ENCODE measurements around the gene ZBTB7B. TPM values are rescaled to one million over a fixed set of nuclear protein-coding genes. Genes with fewer than 3 reads are reported as not detected.

ZBTB7B gene
- polyA plus RNA-seq, 2 donors: 71.7 to 95.8 TPM

DNA sequence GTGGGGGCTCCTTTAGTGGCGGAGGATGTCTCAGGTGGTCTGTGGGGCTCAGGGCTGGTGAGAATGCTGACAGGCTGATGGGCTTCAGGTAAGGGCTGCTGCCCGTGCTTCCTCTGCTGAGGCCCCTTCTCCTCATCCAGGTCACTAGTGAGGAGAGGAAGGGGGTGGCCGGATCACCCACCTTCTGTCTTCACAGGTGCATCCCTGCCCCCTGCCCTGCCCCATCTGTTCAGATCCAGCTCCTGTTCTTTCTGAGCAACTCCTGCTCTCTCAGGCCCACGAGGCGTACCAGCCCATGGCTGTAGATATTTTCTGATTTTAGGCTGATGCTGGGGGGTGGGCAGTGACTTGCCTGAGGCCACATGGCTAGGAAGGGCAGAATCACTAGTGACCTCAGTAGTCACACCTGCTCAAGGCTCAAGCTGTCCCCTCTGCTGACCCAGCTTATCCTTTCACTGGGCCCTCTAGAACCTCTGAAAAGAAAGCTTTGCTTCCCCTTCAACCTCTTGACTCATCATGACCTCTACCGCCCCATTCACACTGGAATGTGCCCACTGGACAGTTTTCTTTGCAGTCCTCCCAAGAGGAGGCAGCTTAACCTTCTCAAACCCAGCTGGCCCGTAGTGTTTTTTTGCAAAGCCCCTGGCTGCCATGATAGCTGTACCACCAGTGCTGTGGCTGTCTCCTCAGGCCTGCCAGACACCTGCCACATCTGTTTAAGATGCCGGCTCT lies 16.2 kb downstream of the ZBTB7B start:
- Histone ChIP-seq H3K4me1 (ENCODE audit: control insufficient read depth in 2 of 2, insufficient read depth in 2 of 2, low read length in 1 of 2) (peaks cover 14 to 41% of the 10 kb centered on the region in 2 donors), H3K9me3 (ENCODE audit: control insufficient read depth in 2 of 2, insufficient read depth in 1 of 2, low read depth in 1 of 2, low read length in 1 of 2) (no peaks in the 10 kb centered on the region), H3K36me3 (ENCODE audit: control insufficient read depth in 2 of 2, insufficient read depth in 2 of 2, low read length in 1 of 2) (peaks cover 8 to 29% of the 10 kb centered on the region in 2 donors), H3K4me3 (ENCODE audit: low read depth in 1 of 2, low read length in 2 of 2) (no peak overlapping the region), H3K27me3 (ENCODE audit: control insufficient read depth in 1 of 2, insufficient read depth in 2 of 2, low read length in 2 of 2) (no peaks in the 10 kb centered on the region), H3K27ac (ENCODE audit: low read depth in 2 of 2, low read length in 1 of 2) (peak overlapping the region; percentile 74 to 95)
- 79 to 85% methylated on average over 7 to 8 of the region's 8 CpGs for WGBS, 2 donors

DNA sequence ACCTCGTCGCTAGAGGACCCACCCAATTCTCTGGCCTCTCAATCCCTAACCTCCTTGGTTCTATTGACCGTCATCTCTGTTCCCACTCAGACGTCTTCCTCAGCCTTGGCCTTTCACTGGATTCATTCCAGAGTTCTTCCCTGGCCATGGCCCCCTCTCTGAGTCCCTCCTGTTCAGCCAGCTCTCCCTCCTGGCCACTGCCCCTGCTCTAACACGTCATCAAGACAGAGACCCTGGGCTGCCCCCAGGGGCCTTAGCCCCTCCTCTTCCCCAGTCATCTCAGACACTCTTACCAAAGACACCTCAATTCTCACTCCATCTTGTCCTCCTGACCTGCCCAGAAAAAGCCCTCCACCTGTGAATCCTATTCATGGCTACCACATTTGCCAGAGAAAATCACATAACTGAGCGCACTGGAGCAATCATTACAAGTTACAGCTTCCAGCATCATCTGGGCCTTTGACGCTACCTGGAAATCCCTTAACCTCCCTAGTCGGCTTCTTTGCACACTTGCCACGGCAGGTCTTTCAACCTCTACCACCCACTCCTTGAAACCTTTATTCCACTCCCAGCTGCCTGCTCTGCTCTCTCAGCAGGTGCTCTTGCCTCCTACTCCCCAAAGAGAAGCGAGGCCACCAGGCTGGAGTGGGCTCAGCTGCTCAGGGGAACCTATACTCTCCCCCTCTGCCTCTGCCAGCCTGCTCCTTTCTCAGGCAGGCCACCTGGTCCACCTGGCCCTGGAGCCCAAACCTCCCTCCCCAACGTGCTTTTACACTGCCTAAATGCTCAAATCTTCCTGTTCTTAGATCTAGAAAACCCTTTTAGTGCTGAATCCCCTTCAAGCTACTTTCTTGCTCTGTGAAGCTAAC lies 17.0 kb downstream of the ZBTB7B start:
- 61 to 68% methylated on average over 11 of the region's 11 CpGs for WGBS, 2 donors
- Histone ChIP-seq H3K27me3 (ENCODE audit: control insufficient read depth in 1 of 2, insufficient read depth in 2 of 2, low read length in 2 of 2) (no peaks in the 10 kb centered on the region), H3K27ac (ENCODE audit: low read depth in 2 of 2, low read length in 1 of 2) (peak overlapping the region in 1 of 2 donors; percentile 74), H3K9me3 (ENCODE audit: control insufficient read depth in 2 of 2, insufficient read depth in 1 of 2, low read depth in 1 of 2, low read length in 1 of 2) (no peaks in the 10 kb centered on the region), H3K4me3 (ENCODE audit: low read depth in 1 of 2, low read length in 2 of 2) (no peak overlapping the region), H3K36me3 (ENCODE audit: control insufficient read depth in 2 of 2, insufficient read depth in 2 of 2, low read length in 1 of 2) (peaks cover 3 to 21% of the 10 kb centered on the region in 2 donors), H3K4me1 (ENCODE audit: control insufficient read depth in 2 of 2, insufficient read depth in 2 of 2, low read length in 1 of 2) (peaks cover 14 to 36% of the 10 kb centered on the region in 2 donors)

DNA sequence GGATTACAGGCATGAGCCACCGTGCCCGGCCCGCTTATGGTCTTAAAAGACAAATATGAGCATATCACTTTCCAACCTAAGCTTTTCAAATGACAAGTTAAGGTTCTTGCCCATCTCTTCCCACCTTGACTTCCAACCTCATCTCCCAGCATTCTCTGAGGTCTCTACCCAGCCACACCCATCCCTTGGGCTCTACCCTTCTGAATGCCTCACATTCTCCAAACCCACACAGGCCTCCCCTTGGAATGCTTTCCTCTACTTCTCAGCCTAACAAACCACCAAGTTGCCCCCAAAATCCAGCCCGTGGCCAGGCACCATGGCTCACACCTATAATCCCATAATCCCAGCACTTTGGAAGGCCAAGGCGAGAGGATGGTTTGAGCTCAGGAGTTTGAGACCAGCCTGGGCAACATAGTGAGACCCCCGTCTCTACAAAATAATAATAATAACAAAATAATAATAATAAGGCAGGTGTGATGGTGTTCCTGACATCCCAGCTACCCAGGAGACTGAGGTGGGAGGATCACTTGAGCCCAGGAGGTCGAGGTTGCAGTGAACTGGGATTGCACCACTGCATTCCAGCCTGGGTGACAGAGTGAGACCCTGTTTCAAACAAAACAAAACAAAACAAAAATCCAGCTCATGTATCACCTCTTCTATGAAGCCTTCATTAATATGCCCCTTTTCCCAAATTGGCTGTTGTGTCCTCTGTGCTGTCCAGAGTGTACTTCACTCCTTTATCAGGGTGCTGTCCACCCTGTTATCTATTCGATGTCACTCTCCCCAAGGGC lies 19.7 kb downstream of the ZBTB7B start:
- Histone ChIP-seq H3K9me3 (ENCODE audit: control insufficient read depth in 2 of 2, insufficient read depth in 1 of 2, low read depth in 1 of 2, low read length in 1 of 2) (no peaks in the 10 kb centered on the region), H3K27me3 (ENCODE audit: control insufficient read depth in 1 of 2, insufficient read depth in 2 of 2, low read length in 2 of 2) (no peaks in the 10 kb centered on the region), H3K27ac (ENCODE audit: low read depth in 2 of 2, low read length in 1 of 2) (no peak overlapping the region), H3K4me3 (ENCODE audit: low read depth in 1 of 2, low read length in 2 of 2) (no peak overlapping the region), H3K36me3 (ENCODE audit: control insufficient read depth in 2 of 2, insufficient read depth in 2 of 2, low read length in 1 of 2) (no peaks in the 10 kb centered on the region), H3K4me1 (ENCODE audit: control insufficient read depth in 2 of 2, insufficient read depth in 2 of 2, low read length in 1 of 2) (peaks cover under 1 to 20% of the 10 kb centered on the region in 2 donors)
- WGBS, 2 donors: 80 to 85% methylated on average over 8 of the region's 8 CpGs

DNA sequence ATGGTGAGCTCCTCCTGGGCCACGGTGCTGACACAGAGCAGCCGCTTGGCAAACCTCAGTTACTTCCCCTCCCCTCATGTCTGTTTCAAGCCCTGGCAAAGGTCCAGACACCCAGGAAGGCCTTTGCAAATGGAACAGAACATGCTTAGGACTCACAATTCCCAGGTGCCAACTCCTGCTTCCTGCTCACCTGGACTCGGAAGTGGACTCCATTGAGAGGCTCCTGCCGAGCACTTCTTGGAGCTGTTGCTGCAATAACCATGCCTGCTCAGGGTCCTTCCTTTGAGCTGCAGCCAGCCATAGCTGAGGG lies 20.3 kb downstream of the ZBTB7B start:
- peaks cover 0 to 15% of the 10 kb centered on the region in 2 donors for H3K4me1 ChIP-seq (ENCODE audit: control insufficient read depth in 2 of 2, insufficient read depth in 2 of 2, low read length in 1 of 2)
- H3K27ac ChIP-seq (ENCODE audit: low read depth in 2 of 2, low read length in 1 of 2): no peak overlapping the region
- no peaks in the 10 kb centered on the region for H3K27me3 ChIP-seq (ENCODE audit: control insufficient read depth in 1 of 2, insufficient read depth in 2 of 2, low read length in 2 of 2)
- no peaks in the 10 kb centered on the region for H3K36me3 ChIP-seq (ENCODE audit: control insufficient read depth in 2 of 2, insufficient read depth in 2 of 2, low read length in 1 of 2)
- H3K9me3 ChIP-seq (ENCODE audit: control insufficient read depth in 2 of 2, insufficient read depth in 1 of 2, low read depth in 1 of 2, low read length in 1 of 2): no peaks in the 10 kb centered on the region
- WGBS, 2 donors: 43 to 49% methylated on average over 4 of the region's 4 CpGs
- no peak overlapping the region for H3K4me3 ChIP-seq (ENCODE audit: low read depth in 1 of 2, low read length in 2 of 2)

DNA sequence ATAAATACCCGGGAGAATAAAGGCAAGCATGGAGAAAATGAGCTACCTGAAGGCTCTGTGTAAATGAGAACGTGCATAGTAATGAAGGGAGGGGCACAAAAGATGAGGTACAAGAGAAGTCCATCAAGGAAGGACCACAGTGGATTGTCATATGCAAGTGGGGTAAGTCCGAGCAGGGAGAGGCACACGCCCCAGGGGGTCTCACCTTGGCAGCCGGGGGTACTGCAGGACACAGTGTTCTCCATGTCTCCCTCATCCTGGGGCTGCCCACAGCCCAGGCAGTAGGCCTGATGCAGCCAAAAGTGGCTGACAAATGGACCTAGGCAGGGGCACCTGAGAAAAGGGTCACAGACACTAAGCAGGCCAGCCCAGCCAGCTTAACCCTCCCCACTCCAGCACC lies 21.0 kb downstream of the ZBTB7B start:
- Histone ChIP-seq H3K27me3 (ENCODE audit: control insufficient read depth in 1 of 2, insufficient read depth in 2 of 2, low read length in 2 of 2) (no peaks in the 10 kb centered on the region), H3K36me3 (ENCODE audit: control insufficient read depth in 2 of 2, insufficient read depth in 2 of 2, low read length in 1 of 2) (no peaks in the 10 kb centered on the region)
- 78 to 80% methylated on average over 5 of the region's 5 CpGs for WGBS, 2 donors

DNA sequence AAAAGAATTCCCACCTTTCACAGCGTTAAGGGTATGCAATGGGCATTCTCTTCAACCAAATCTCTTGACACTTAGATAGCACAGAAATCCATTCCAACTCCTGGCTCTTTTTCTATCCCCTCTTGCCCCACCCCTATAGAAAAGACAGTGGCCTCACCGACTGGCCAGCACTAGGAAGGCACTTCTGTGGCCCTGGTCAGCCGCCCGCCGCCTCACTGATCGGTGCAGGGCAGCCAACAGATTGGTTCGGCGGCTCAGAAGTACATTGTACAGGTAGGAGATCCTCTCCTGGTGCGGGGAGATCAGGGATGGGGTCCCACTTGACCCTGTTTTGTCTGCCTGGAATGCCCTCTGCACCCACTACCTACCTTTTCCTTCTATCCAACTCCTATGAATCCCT lies 21.7 kb downstream of the ZBTB7B start:
- 91 to 93% methylated on average over 9 of the region's 9 CpGs for whole genome bisulfite sequencing, 2 donors
- Histone ChIP-seq H3K4me3 (ENCODE audit: low read depth in 1 of 2, low read length in 2 of 2) (no peak overlapping the region), H3K4me1 (ENCODE audit: control insufficient read depth in 2 of 2, insufficient read depth in 2 of 2, low read length in 1 of 2) (peaks cover 0 to 14% of the 10 kb centered on the region in 2 donors), H3K9me3 (ENCODE audit: control insufficient read depth in 2 of 2, insufficient read depth in 1 of 2, low read depth in 1 of 2, low read length in 1 of 2) (no peaks in the 10 kb centered on the region), H3K36me3 (ENCODE audit: control insufficient read depth in 2 of 2, insufficient read depth in 2 of 2, low read length in 1 of 2) (no peaks in the 10 kb centered on the region), H3K27ac (ENCODE audit: low read depth in 2 of 2, low read length in 1 of 2) (no peak overlapping the region), H3K27me3 (ENCODE audit: control insufficient read depth in 1 of 2, insufficient read depth in 2 of 2, low read length in 2 of 2) (no peaks in the 10 kb centered on the region)

More for the DNA sequence above, 21.0 kb downstream of the ZBTB7B start:
- Histone ChIP-seq H3K9me3 (ENCODE audit: control insufficient read depth in 2 of 2, insufficient read depth in 1 of 2, low read depth in 1 of 2, low read length in 1 of 2) (no peaks in the 10 kb centered on the region), H3K4me3 (ENCODE audit: low read depth in 1 of 2, low read length in 2 of 2) (no peak overlapping the region), H3K4me1 (ENCODE audit: control insufficient read depth in 2 of 2, insufficient read depth in 2 of 2, low read length in 1 of 2) (peaks cover 0 to 14% of the 10 kb centered on the region in 2 donors), H3K27ac (ENCODE audit: low read depth in 2 of 2, low read length in 1 of 2) (no peak overlapping the region)

DNA sequence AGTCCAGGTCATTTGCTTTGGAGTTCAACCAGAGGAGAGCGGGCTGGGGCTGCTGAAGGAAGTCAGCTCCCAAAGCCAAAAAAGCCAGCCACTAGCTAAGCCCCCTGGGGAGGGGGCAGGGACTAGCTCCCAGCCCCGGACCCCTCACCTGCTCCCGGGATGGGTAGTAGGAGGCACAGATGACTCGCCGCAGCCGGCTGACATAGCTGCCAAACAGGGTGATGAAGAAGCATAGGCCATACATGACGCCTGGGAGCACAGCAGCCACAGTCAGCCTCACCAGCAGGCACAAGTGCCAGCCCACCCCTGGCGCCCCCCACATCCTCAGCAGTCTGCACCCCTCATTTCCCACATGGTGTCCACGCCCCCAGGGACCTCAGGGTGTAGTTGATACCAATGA lies 23.6 kb downstream of the ZBTB7B start:
- Histone ChIP-seq H3K36me3 (ENCODE audit: control insufficient read depth in 2 of 2, insufficient read depth in 2 of 2, low read length in 1 of 2) (no peaks in the 10 kb centered on the region), H3K9me3 (ENCODE audit: control insufficient read depth in 2 of 2, insufficient read depth in 1 of 2, low read depth in 1 of 2, low read length in 1 of 2) (no peaks in the 10 kb centered on the region), H3K4me3 (ENCODE audit: low read depth in 1 of 2, low read length in 2 of 2) (no peak overlapping the region), H3K27me3 (ENCODE audit: control insufficient read depth in 1 of 2, insufficient read depth in 2 of 2, low read length in 2 of 2) (no peaks in the 10 kb centered on the region), H3K27ac (ENCODE audit: low read depth in 2 of 2, low read length in 1 of 2) (peak overlapping the region in 1 of 2 donors; percentile 18), H3K4me1 (ENCODE audit: control insufficient read depth in 2 of 2, insufficient read depth in 2 of 2, low read length in 1 of 2) (peaks cover 0 to 12% of the 10 kb centered on the region in 2 donors)
- WGBS, 2 donors: 56 to 70% methylated on average over 9 of the region's 9 CpGs

DNA sequence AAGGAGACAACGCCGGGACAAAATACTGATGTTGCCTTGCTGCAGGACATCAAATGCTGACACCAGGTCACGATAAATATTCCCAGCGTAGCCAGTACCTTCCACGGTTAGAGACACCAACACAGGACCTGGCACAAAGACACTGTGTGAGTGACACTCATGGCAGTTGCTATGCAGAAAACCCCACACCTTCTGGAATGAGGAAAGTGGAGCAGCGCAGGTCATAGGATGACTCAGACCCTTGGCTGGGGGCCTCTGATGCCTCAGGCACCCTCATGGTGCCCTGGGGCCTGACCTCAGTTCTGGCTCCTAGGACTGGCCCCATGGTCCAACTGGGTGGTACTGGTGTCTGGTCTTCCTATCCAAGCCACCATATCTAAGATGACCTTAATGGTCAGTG lies 24.0 kb downstream of the ZBTB7B start:
- Histone ChIP-seq H3K27me3 (ENCODE audit: control insufficient read depth in 1 of 2, insufficient read depth in 2 of 2, low read length in 2 of 2) (no peaks in the 10 kb centered on the region), H3K4me1 (ENCODE audit: control insufficient read depth in 2 of 2, insufficient read depth in 2 of 2, low read length in 1 of 2) (peaks cover 0 to 12% of the 10 kb centered on the region in 2 donors), H3K4me3 (ENCODE audit: low read depth in 1 of 2, low read length in 2 of 2) (no peak overlapping the region), H3K27ac (ENCODE audit: low read depth in 2 of 2, low read length in 1 of 2) (peak overlapping the region in 1 of 2 donors; percentile 18), H3K36me3 (ENCODE audit: control insufficient read depth in 2 of 2, insufficient read depth in 2 of 2, low read length in 1 of 2) (no peaks in the 10 kb centered on the region), H3K9me3 (ENCODE audit: control insufficient read depth in 2 of 2, insufficient read depth in 1 of 2, low read depth in 1 of 2, low read length in 1 of 2) (no peaks in the 10 kb centered on the region)
- 78 to 85% methylated on average over 6 of the region's 6 CpGs for WGBS, 2 donors

DNA sequence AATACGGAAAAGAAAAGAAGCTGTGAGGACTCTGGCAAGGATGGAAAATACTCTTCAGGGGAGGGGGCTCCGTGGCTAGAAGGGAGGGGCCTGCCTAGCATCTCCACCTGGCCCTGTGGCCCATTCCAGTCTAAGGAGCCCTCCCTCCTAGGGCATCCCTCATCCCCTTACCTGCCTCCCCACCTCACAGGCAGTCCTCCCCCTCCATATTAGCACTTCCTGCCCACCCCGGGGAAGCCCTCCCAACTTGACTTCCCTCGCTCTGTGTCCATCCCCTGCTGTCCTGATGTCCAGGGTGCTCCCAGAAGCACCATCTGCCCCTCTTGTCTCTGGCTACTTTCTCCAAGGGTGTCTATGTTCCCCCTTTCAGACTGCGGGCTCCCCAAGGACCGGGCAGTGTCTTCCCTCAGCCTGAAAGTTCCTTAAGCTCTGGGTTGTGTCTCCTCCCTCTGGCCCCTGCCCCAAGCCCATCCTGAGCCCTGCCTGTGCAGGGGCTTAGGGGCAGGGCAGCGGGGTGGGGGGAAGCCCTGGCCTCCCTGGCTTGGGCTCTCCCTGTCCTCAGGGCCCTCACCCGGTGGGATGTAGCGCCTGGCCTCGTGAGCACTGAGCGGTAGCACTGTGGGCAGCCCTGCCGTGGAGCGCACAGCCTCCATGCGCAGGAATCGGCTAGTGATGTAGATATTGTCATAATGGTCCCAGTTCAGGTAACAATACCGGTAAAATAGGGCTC lies 27.1 kb downstream of the ZBTB7B start:
- H3K4me1 ChIP-seq (ENCODE audit: control insufficient read depth in 2 of 2, insufficient read depth in 2 of 2, low read length in 1 of 2): peaks cover 0 to 15% of the 10 kb centered on the region in 2 donors
- no peak overlapping the region for H3K27ac ChIP-seq (ENCODE audit: low read depth in 2 of 2, low read length in 1 of 2)
- H3K4me3 ChIP-seq (ENCODE audit: low read depth in 1 of 2, low read length in 2 of 2): no peak overlapping the region
- H3K9me3 ChIP-seq (ENCODE audit: control insufficient read depth in 2 of 2, insufficient read depth in 1 of 2, low read depth in 1 of 2, low read length in 1 of 2): no peaks in the 10 kb centered on the region
- no peaks in the 10 kb centered on the region for H3K36me3 ChIP-seq (ENCODE audit: control insufficient read depth in 2 of 2, insufficient read depth in 2 of 2, low read length in 1 of 2)
- 85 to 88% methylated on average over 16 of the region's 16 CpGs for WGBS, 2 donors
- H3K27me3 ChIP-seq (ENCODE audit: control insufficient read depth in 1 of 2, insufficient read depth in 2 of 2, low read length in 2 of 2): no peaks in the 10 kb centered on the region
